ENCODE results near the gene LYPLAL1.

DNA sequence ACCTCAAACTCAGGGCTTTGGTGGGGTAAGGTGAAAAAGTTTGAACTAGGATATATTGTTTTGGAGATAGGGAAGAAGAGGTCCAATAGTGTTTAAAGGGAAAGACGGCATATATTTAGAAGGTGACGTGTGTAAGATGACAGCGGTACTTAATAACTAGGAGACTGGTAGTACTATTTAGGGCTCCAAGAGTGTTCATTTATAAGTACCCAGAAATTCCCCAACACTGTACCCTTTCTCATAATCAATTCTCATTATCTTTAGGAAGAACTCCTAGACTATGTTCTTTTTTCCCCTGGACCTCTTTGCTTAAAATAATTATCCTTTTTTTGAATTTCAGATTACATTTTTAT lies 1.5 kb downstream of the LYPLAL1 start:
- TF ChIP-seq NR1H2 (CRISPR knock-in tag; IDR thresholded peaks at IDR 0.05; ENCODE audit: borderline replicate concordance, low read depth) (no peak), HOXA3 (CRISPR knock-in tag; IDR thresholded peaks at IDR 0.05) (no peak), EP300 (IDR thresholded peaks at IDR 0.05; ENCODE audit: low read depth in 2 of 2, low read length in 2 of 2) (no peak), EP300 (CRISPR knock-in tag; IDR thresholded peaks at IDR 0.05; ENCODE audit: borderline replicate concordance) (no peak), POLR2A (IDR thresholded peaks at IDR 0.05; ENCODE audit: insufficient read depth in 1 of 2, low read depth in 2 of 2, low read length in 2 of 2) (no peak), MATR3 (CRISPR knock-in tag; IDR thresholded peaks at IDR 0.05) (no peak), SMAD1 (CRISPR knock-in tag; IDR thresholded peaks at IDR 0.05; ENCODE audit: borderline replicate concordance, low read depth) (no peak), ZNF446 (CRISPR knock-in tag; IDR thresholded peaks at IDR 0.05) (no peak), ZNF331 (CRISPR knock-in tag; IDR thresholded peaks at IDR 0.05) (no peak)
